ENCODE measurements around the gene MYH11. TPM values are rescaled to one million over a fixed set of nuclear protein-coding genes. Genes with fewer than 3 reads are reported as not detected.

Gene MYH11
- total RNA-seq, 2 donors from 2014 or later: 0.09 to 0.29 TPM

- no peaks in the 10 kb centered on the region for H3K36me3 ChIP-seq (ENCODE audit: control insufficient read depth, insufficient read depth, low read length)
- H3K27me3 Mint-ChIP-seq (ENCODE audit: insufficient read depth): peaks cover 85% of the 10 kb centered on the region
- no peak overlapping the region for H3K27ac ChIP-seq (ENCODE audit: low read depth, low read length)
- no peak overlapping the region for H3K4me3 Mint-ChIP-seq
- WGBS, 2 experiments (ENCODE audit: insufficient coverage in 1 of 2, insufficient read length in 1 of 2): 88 to 91% methylated on average over 5 to 11 of the region's 11 CpGs
- H3K9me3 ChIP-seq (ENCODE audit: control insufficient read depth, low read length): no peaks in the 10 kb centered on the region
- no peaks in the 10 kb centered on the region for H3K9me3 Mint-ChIP-seq
- peaks cover 59% of the 10 kb centered on the region for H3K27me3 ChIP-seq (ENCODE audit: control insufficient read depth, insufficient read depth, low read length, poor library complexity, severe bottlenecking)
- H3K4me1 ChIP-seq (ENCODE audit: control insufficient read depth, insufficient read depth, low read length): no peaks in the 10 kb centered on the region
- DNase-seq: no peak
- TF ChIP-seq CTCF (conservative IDR thresholded peaks at IDR 0.05): no peak
- no peak overlapping the region for H3K4me3 ChIP-seq (ENCODE audit: low read length)
- no peaks in the 10 kb centered on the region for H3K36me3 Mint-ChIP-seq (ENCODE audit: low read depth)
- H3K27ac Mint-ChIP-seq: no peak overlapping the region
- peaks cover 5% of the 10 kb centered on the region for H3K4me1 Mint-ChIP-seq
- no peak overlapping the region for H3K9ac ChIP-seq (ENCODE audit: extremely low read depth, low read length, poor library complexity, severe bottlenecking)
Observed at GRCh38 chr16:15786501-15786900, 70.3 kb downstream of the MYH11 start.

GRCh38 chr16:15785386-15786059 lies 71.3 kb downstream of the MYH11 start:
- TF ChIP-seq CTCF (conservative IDR thresholded peaks at IDR 0.05): no peak
- Histone ChIP-seq H3K27ac (ENCODE audit: low read depth, low read length) (no peak overlapping the region), H3K9ac (ENCODE audit: extremely low read depth, low read length, poor library complexity, severe bottlenecking) (no peak overlapping the region), H3K4me3 (ENCODE audit: low read length) (no peak overlapping the region), H3K27me3 (ENCODE audit: control insufficient read depth, insufficient read depth, low read length, poor library complexity, severe bottlenecking) (peaks cover 68% of the 10 kb centered on the region), H3K9me3 (ENCODE audit: control insufficient read depth, low read length) (no peaks in the 10 kb centered on the region), H3K4me1 (ENCODE audit: control insufficient read depth, insufficient read depth, low read length) (no peaks in the 10 kb centered on the region), H3K36me3 (ENCODE audit: control insufficient read depth, insufficient read depth, low read length) (no peaks in the 10 kb centered on the region)
- Mint-ChIP-seq H3K4me3 (no peak overlapping the region), H3K27ac (no peak overlapping the region), H3K27me3 (ENCODE audit: insufficient read depth) (peaks cover 91% of the 10 kb centered on the region), H3K36me3 (ENCODE audit: low read depth) (no peaks in the 10 kb centered on the region), H3K9me3 (no peaks in the 10 kb centered on the region), H3K4me1 (peaks cover 5% of the 10 kb centered on the region)
- DNase-seq: no peak
- WGBS, 2 experiments (ENCODE audit: insufficient coverage in 1 of 2, insufficient read length in 1 of 2): 88% methylated on average over 10 to 14 of the region's 14 CpGs

- no peak for TF ChIP-seq CTCF (conservative IDR thresholded peaks at IDR 0.05)
- Mint-ChIP-seq H3K36me3 (ENCODE audit: low read depth) (no peaks in the 10 kb centered on the region), H3K27ac (no peak overlapping the region), H3K4me1 (peaks cover 5% of the 10 kb centered on the region), H3K27me3 (ENCODE audit: insufficient read depth) (peaks cover 90% of the 10 kb centered on the region), H3K4me3 (no peak overlapping the region), H3K9me3 (no peaks in the 10 kb centered on the region)
- Histone ChIP-seq H3K36me3 (ENCODE audit: control insufficient read depth, insufficient read depth, low read length) (no peaks in the 10 kb centered on the region), H3K9me3 (ENCODE audit: control insufficient read depth, low read length) (no peaks in the 10 kb centered on the region), H3K4me1 (ENCODE audit: control insufficient read depth, insufficient read depth, low read length) (no peaks in the 10 kb centered on the region), H3K27me3 (ENCODE audit: control insufficient read depth, insufficient read depth, low read length, poor library complexity, severe bottlenecking) (peaks cover 70% of the 10 kb centered on the region), H3K9ac (ENCODE audit: extremely low read depth, low read length, poor library complexity, severe bottlenecking) (no peak overlapping the region), H3K4me3 (ENCODE audit: low read length) (no peak overlapping the region), H3K27ac (ENCODE audit: low read depth, low read length) (no peak overlapping the region)
- no peak for DNase-seq
- WGBS, 2 experiments (ENCODE audit: insufficient coverage in 1 of 2, insufficient read length in 1 of 2): 98 to 100% methylated on average over 9 to 10 of the region's 10 CpGs
Observed at GRCh38 chr16:15783985-15784384, 72.8 kb downstream of the MYH11 start.
